ENCODE data around the gene MDC1. TPM values are rescaled to one million over a fixed set of nuclear protein-coding genes. Genes with fewer than 3 reads are reported as not detected.
A peak's percentile ranks its signal among the peaks of the same experiment; 100 is the strongest.
"Not testable (repeated sequence)": the region's sequence is repeated elsewhere in the genome, so short reads cannot be mapped to it uniquely, and the experiment has no call there.

Gene MDC1
- total RNA-seq, 4 donors from 2014 or later: 10.4 to 27.0 (median 16.3) TPM

GRCh38 chr6:30719356-30719755 lies 2.3 kb upstream of the MDC1 start:
- Histone ChIP-seq H3K36me3 (peaks cover 20% of the 10 kb centered on the region), H3K4me3 (peak overlapping the region; percentile 91), H3K4me1 (peaks cover 55% of the 10 kb centered on the region), H3K27me3 (no peaks in the 10 kb centered on the region), H3K9me3 (no peaks in the 10 kb centered on the region), H3K27ac (peak overlapping the region; percentile 96)
- no peak for TF ChIP-seq EP300 (IDR thresholded peaks at IDR 0.05)
- DNase-seq (ENCODE audit: low spot score in 2 of 2): no peak
- 18% methylated on average over 8 of the region's 8 CpGs for WGBS

- peaks cover 20% of the 10 kb centered on the region for H3K36me3 ChIP-seq
- not testable (repeated sequence) for H3K9me3 ChIP-seq; H3K27me3 ChIP-seq; DNase-seq (ENCODE audit: low spot score in 2 of 2)
- peak overlapping the region; percentile 89 for H3K27ac ChIP-seq
- peaks cover 43% of the 10 kb centered on the region for H3K4me1 ChIP-seq
- 75% methylated on average over 37 of the region's 37 CpGs for WGBS
- H3K4me3 ChIP-seq: peak overlapping the region; percentile 69
Observed at GRCh38 chr6:30717845-30718720, 1.0 kb upstream of the MDC1 start.

DNA sequence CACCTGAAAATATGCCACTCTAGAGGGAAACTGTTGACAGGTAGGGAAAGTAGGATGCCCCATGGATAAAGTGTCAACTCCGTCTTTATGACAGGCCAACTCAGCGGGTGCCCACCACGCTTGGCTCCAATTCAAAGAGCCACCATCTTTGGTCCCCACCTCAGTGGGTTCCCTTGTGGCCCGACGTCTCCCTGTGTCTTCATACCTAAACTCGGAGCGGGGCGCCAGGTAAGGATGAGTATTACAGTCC lies 277 bp downstream of the MDC1 start:
- no peak for DNase-seq (ENCODE audit: low spot score in 2 of 2)
- Histone ChIP-seq H3K4me3 (peak overlapping the region; percentile 69), H3K27me3 (no peaks in the 10 kb centered on the region), H3K4me1 (peaks cover 40% of the 10 kb centered on the region), H3K27ac (peak overlapping the region; percentile 89), H3K36me3 (peaks cover 29% of the 10 kb centered on the region), H3K9me3 (no peaks in the 10 kb centered on the region)
- no peak for TF ChIP-seq POLR2AphosphoS5 (IDR thresholded peaks at IDR 0.05)
- TF ChIP-seq, protein P1, sequence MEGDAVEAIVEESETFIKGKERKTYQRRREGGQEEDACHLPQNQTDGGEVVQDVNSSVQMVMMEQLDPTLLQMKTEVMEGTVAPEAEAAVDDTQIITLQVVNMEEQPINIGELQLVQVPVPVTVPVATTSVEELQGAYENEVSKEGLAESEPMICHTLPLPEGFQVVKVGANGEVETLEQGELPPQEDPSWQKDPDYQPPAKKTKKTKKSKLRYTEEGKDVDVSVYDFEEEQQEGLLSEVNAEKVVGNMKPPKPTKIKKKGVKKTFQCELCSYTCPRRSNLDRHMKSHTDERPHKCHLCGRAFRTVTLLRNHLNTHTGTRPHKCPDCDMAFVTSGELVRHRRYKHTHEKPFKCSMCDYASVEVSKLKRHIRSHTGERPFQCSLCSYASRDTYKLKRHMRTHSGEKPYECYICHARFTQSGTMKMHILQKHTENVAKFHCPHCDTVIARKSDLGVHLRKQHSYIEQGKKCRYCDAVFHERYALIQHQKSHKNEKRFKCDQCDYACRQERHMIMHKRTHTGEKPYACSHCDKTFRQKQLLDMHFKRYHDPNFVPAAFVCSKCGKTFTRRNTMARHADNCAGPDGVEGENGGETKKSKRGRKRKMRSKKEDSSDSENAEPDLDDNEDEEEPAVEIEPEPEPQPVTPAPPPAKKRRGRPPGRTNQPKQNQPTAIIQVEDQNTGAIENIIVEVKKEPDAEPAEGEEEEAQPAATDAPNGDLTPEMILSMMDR (IDR thresholded peaks at IDR 0.05): no peak
- 6% methylated on average over 4 of the region's 8 CpGs for WGBS

DNA sequence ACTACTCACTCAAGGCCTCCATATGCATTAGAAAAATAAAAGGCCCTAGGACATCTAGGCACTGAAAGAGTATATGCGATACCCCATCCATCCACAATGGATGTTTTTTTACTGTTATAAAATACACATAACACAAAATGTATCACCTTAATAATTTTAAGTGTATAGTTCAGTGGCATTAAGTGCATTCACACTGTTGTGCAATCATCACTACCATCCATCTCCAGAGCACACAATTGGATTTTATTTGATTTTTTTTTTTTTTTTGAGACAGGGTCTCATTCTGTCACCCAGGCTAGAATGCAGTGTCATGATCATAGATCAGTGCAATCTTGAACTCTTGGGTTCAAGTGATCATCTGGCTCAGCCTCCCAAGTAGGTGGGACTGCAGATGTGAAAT lies 2.8 kb downstream of the MDC1 start:
- Histone ChIP-seq H3K27ac (no peak overlapping the region), H3K4me1 (peaks cover 36% of the 10 kb centered on the region), H3K4me3 (no peak overlapping the region), H3K36me3 (peaks cover 49% of the 10 kb centered on the region), H3K27me3 (no peaks in the 10 kb centered on the region), H3K9me3 (no peaks in the 10 kb centered on the region)
- no peak for DNase-seq (ENCODE audit: low spot score in 2 of 2)
- 94% methylated on average over 1 of the region's 1 CpG for WGBS
- TF ChIP-seq POLR2A (IDR thresholded peaks at IDR 0.05) (no peak), EP300 (IDR thresholded peaks at IDR 0.05) (no peak), POLR2AphosphoS5 (IDR thresholded peaks at IDR 0.05) (no peak)
- TF ChIP-seq, protein P1 (IDR thresholded peaks at IDR 0.05): no peak

DNA sequence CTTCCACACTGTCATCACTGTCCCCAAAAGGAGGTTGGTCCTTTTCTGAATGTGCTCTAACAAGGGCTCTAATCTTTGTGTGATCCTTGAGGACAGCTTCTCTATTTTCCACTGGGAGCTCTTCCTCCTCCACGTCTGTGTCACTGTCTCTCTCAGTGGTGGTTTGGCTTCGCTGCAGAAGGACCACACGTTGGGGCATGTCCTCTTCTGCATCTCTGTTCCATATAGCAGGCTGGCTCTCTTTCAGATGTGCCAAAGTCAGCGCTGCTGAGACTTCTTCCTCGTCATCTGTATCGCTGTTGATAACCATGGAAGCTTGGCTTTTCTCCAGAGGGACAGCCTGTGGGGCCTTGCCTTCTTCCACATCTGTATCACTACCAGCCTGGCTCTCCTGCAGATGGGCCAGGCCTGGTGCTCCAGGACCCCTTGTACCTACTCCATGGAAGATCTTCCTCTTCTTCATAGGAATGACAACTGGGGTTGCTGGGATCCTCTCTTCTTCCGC lies 4.6 kb downstream of the MDC1 start:
- H3K27ac ChIP-seq: no peak overlapping the region
- TF ChIP-seq, protein P1 (IDR thresholded peaks at IDR 0.05): no peak
- no peak for TF ChIP-seq POLR2AphosphoS5 (IDR thresholded peaks at IDR 0.05)
- no peak for TF ChIP-seq POLR2A (IDR thresholded peaks at IDR 0.05)
- TF ChIP-seq EP300 (IDR thresholded peaks at IDR 0.05): no peak
- WGBS: 60% methylated on average over 7 of the region's 7 CpGs
- no peaks in the 10 kb centered on the region for H3K9me3 ChIP-seq
- no peak overlapping the region for H3K4me3 ChIP-seq
- H3K36me3 ChIP-seq: peaks cover 56% of the 10 kb centered on the region
- no peaks in the 10 kb centered on the region for H3K27me3 ChIP-seq
- peaks cover 20% of the 10 kb centered on the region for H3K4me1 ChIP-seq
- no peak for DNase-seq (ENCODE audit: low spot score in 2 of 2)

DNA sequence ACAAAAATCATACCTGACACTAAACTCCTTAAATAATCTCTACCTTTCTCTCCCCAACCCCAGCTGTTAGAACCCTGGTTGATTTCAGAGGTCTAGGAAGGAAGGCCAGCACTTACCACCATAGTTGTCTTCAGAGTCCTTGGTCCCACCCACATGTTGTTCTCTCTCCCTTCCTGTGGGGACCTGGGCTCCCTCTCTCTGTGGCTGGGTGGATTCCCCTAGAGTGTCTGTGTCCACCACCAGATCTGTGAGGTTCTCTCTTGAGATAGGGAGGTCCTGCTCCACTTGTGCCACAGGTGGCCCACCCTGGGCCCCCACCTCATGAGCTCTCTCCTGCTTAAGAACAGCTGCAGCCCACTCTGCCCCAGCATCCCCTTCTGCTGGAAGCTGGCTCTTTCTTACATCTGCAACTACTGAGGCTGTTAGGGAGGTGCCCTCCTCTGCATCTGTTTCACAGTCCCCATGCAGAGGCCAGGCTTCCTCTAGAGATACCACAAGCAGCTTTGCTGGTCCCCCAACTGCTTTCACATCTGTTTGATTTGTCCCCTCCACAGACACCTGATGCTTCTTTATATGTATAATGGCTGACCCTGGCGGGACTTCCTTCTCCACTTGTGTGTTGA lies 5.2 kb downstream of the MDC1 start:
- DNase-seq (ENCODE audit: low spot score in 2 of 2): no peak
- no peaks in the 10 kb centered on the region for H3K27me3 ChIP-seq
- H3K36me3 ChIP-seq: peaks cover 62% of the 10 kb centered on the region
- WGBS: 65% methylated on average over 1 of the region's 1 CpG
- H3K27ac ChIP-seq: no peak overlapping the region
- no peak overlapping the region for H3K4me3 ChIP-seq
- H3K4me1 ChIP-seq: peaks cover 20% of the 10 kb centered on the region
- TF ChIP-seq, protein P1 (IDR thresholded peaks at IDR 0.05): no peak
- no peaks in the 10 kb centered on the region for H3K9me3 ChIP-seq
